Activated CD8-positive, alpha-beta T cell treated with anti-CD3 and anti-CD28 coated beads, Interleukin-2, amount 10 ng/mL, durations not matched to agents 7 days and 5 days (primary cell): Measurements from ENCODE around the gene TXNDC16. TPM values are rescaled to one million over a fixed set of nuclear protein-coding genes. Genes with fewer than 3 reads are reported as not detected.
A peak's percentile ranks its signal among the peaks of the same experiment; 100 is the strongest.

Experiments
- ATAC-seq: fragments of 150-1000 bp; cut with Tn5 transposase; one replicate; pipeline ENCODE4 v1.10.0; 2021; ENCODE audit warnings: moderate library complexity
- CTCF ChIA-PET: fragments of 350-600 bp; sonication (Branson Sonifier 250); formaldehyde crosslinking; loops from one replicate; lab custom pipeline; 2021; ENCODE audit warnings: antibody characterized with exemption; lab: Charles Lee
- POLR2A ChIA-PET: fragments of 350-600 bp; sonication (Branson Sonifier 250); formaldehyde crosslinking; loops from one replicate; lab custom pipeline; 2021; ENCODE audit warnings: antibody characterized with exemption; lab: Charles Lee
- DNase-seq: peaks from one replicate; pipeline ENCODE4 v3.0.0-alpha.2; 2020
- H3K27ac Mint-ChIP-seq: one replicate; pipeline ENCODE4 v1.8.0; 2021; ENCODE audit warnings: mild to moderate bottlenecking, mixed read lengths
- H3K27me3 Mint-ChIP-seq: one replicate; pipeline ENCODE4 v1.8.0; 2021; ENCODE audit warnings: low read depth, mixed read lengths
- H3K36me3 Mint-ChIP-seq: one replicate; pipeline ENCODE4 v1.8.0; 2021; ENCODE audit warnings: low read depth, mixed read lengths
- H3K4me1 Mint-ChIP-seq: one replicate; pipeline ENCODE4 v1.8.0; 2021; ENCODE audit warnings: low read depth, mixed read lengths
- H3K4me3 Mint-ChIP-seq: one replicate; pipeline ENCODE4 v1.8.0; 2021; ENCODE audit warnings: mild to moderate bottlenecking, mixed read lengths
- H3K9me3 Mint-ChIP-seq: one replicate; pipeline ENCODE4 v1.8.0; 2022; ENCODE audit warnings: mixed read lengths; ENCODE audit not compliant: insufficient read depth
- total RNA-seq, 2 experiments: library from RNA; stranded (reverse); gene quantifications; one replicate each; pipeline ENCODE4 v1.2.3, GENCODE V29; 2021

Gene TXNDC16
- total RNA-seq, 2 experiments from 2014 or later = 8.8 to 9.5 TPM

- CTCF ChIA-PET = no interaction called here
- Mint-ChIP-seq H3K27ac (no peak overlapping the region), H3K4me3 (no peak overlapping the region)
Measured at GRCh38 chr14:52558688-52559087, 6.4 kb upstream of the TXNDC16 start.

GRCh38 chr14:52553671-52554575, 1.6 kb upstream of the TXNDC16 start:
- Mint-ChIP-seq H3K4me3 (peak overlapping the region; percentile 91), H3K36me3 (peaks cover 5% of the 10 kb centered on the region), H3K27ac (peak overlapping the region; percentile 87), H3K4me1 (peaks cover 26% of the 10 kb centered on the region), H3K27me3 (peaks cover 26% of the 10 kb centered on the region), H3K9me3 (no peaks in the 10 kb centered on the region)
- no peak for ATAC-seq
- ChIA-PET CTCF (no interaction called here), POLR2A (interaction anchor here (0.7 to 1.1 kb wide), 3 partner anchors 152 to 707 kb away, joined by 3 read pairs; no protein-coding TSS in a partner anchor)
- DNase-seq = peak; percentile 84

More at GRCh38 chr14:52558688-52559087, 6.4 kb upstream of the TXNDC16 start:
- Mint-ChIP-seq H3K27me3 (peaks cover 39% of the 10 kb centered on the region), H3K4me1 (peaks cover 5% of the 10 kb centered on the region), H3K9me3 (no peaks in the 10 kb centered on the region), H3K36me3 (no peaks in the 10 kb centered on the region)
- DNase-seq = no peak
- ATAC-seq = no peak
- POLR2A ChIA-PET = no interaction called here

- Mint-ChIP-seq H3K9me3 (no peaks in the 10 kb centered on the region), H3K27me3 (peaks cover 23% of the 10 kb centered on the region), H3K27ac (peak overlapping the region; percentile 87), H3K36me3 (peaks cover 5% of the 10 kb centered on the region), H3K4me1 (peaks cover 26% of the 10 kb centered on the region), H3K4me3 (peak overlapping the region; percentile 91)
- ChIA-PET POLR2A (interaction anchor here (0.9 to 1.9 kb wide), 9 partner anchors 12 to 706 kb away, joined by 3 to 9 read pairs (median 3); partner anchors contain the start of genes ERO1A and PTGER2), CTCF (interaction anchor here (1.0 to 1.8 kb wide), 5 partner anchors 10 to 153 kb away, joined by 3 to 9 read pairs (median 5); no protein-coding TSS in a partner anchor)
- DNase-seq (peak; percentile 60), ATAC-seq (peak; percentile 40)
Measured at GRCh38 chr14:52553002-52553670, 831 bp upstream of the TXNDC16 start.

GRCh38 chr14:52551696-52552062, 626 bp downstream of the TXNDC16 start:
- Mint-ChIP-seq H3K4me3 (peak overlapping the region; percentile 91), H3K27me3 (peaks cover 17% of the 10 kb centered on the region), H3K4me1 (peaks cover 26% of the 10 kb centered on the region), H3K36me3 (peaks cover 11% of the 10 kb centered on the region), H3K9me3 (no peaks in the 10 kb centered on the region), H3K27ac (peak overlapping the region; percentile 92)
- ChIA-PET CTCF (interaction anchor here (0.6 to 2.2 kb wide), 10 partner anchors 8 to 755 kb away, joined by 3 to 14 read pairs (median 4); no protein-coding TSS in a partner anchor), POLR2A (interaction anchor here (0.7 to 1.9 kb wide), 7 partner anchors 10 to 600 kb away, joined by 3 to 9 read pairs (median 4); partner anchors contain the start of genes ERO1A and PTGER2)
- DNase-seq (no peak), ATAC-seq (no peak)

GRCh38 chr14:52551205-52551604, 1.1 kb downstream of the TXNDC16 start:
- H3K4me1 Mint-ChIP-seq = peaks cover 26% of the 10 kb centered on the region
- POLR2A ChIA-PET = interaction anchor here (0.7 to 1.9 kb wide), 5 partner anchors 10 to 240 kb away, joined by 3 to 9 read pairs (median 5); partner anchors contain the start of gene PTGER2
- peaks cover 13% of the 10 kb centered on the region for H3K27me3 Mint-ChIP-seq
- no peaks in the 10 kb centered on the region for H3K9me3 Mint-ChIP-seq
- ATAC-seq (no peak), DNase-seq (no peak)
- peak overlapping the region; percentile 91 for H3K4me3 Mint-ChIP-seq
- H3K36me3 Mint-ChIP-seq = peaks cover 11% of the 10 kb centered on the region
- H3K27ac Mint-ChIP-seq = peak overlapping the region; percentile 92
- CTCF ChIA-PET = interaction anchor here (0.7 to 2.2 kb wide), 7 partner anchors 8 to 106 kb away, joined by 3 to 14 read pairs (median 4); no protein-coding TSS in a partner anchor

GRCh38 chr14:52550661-52551060, 1.6 kb downstream of the TXNDC16 start:
- H3K4me1 Mint-ChIP-seq = peaks cover 26% of the 10 kb centered on the region
- ChIA-PET POLR2A (interaction anchor here (0.6 kb wide), 1 partner anchor 592 kb away, joined by 4 read pairs; no protein-coding TSS in a partner anchor), CTCF (interaction anchor here (0.7 to 2.2 kb wide), 2 partner anchors 10 to 94 kb away, joined by 3 to 14 read pairs; no protein-coding TSS in a partner anchor)
- ATAC-seq (no peak), DNase-seq (no peak)
- H3K36me3 Mint-ChIP-seq = peaks cover 13% of the 10 kb centered on the region
- no peaks in the 10 kb centered on the region for H3K9me3 Mint-ChIP-seq
- peak overlapping the region; percentile 91 for H3K4me3 Mint-ChIP-seq
- H3K27me3 Mint-ChIP-seq = peaks cover 8% of the 10 kb centered on the region
- H3K27ac Mint-ChIP-seq = peak overlapping the region; percentile 23

- Mint-ChIP-seq H3K9me3 (no peaks in the 10 kb centered on the region), H3K4me3 (no peak overlapping the region), H3K4me1 (peaks cover 20% of the 10 kb centered on the region), H3K27me3 (no peaks in the 10 kb centered on the region), H3K27ac (no peak overlapping the region), H3K36me3 (peaks cover 16% of the 10 kb centered on the region)
- ChIA-PET CTCF (interaction anchor here (2.2 kb wide), 1 partner anchor 12 kb away, joined by 6 read pairs; no protein-coding TSS in a partner anchor), POLR2A (no interaction called here)
- DNase-seq (no peak), ATAC-seq (no peak)
Measured at GRCh38 chr14:52547526-52547925, 4.8 kb downstream of the TXNDC16 start.

GRCh38 chr14:52547027-52547426, 5.3 kb downstream of the TXNDC16 start:
- ATAC-seq = no peak
- Mint-ChIP-seq H3K27me3 (no peaks in the 10 kb centered on the region), H3K36me3 (peaks cover 16% of the 10 kb centered on the region), H3K4me1 (peaks cover 20% of the 10 kb centered on the region), H3K27ac (no peak overlapping the region), H3K4me3 (no peak overlapping the region), H3K9me3 (no peaks in the 10 kb centered on the region)
- POLR2A ChIA-PET = no interaction called here
- no peak for DNase-seq
- CTCF ChIA-PET = interaction anchor here (1.0 to 2.2 kb wide), 2 partner anchors 12 to 230 kb away, joined by 3 to 6 read pairs; no protein-coding TSS in a partner anchor

GRCh38 chr14:52546318-52546670, 6.0 kb downstream of the TXNDC16 start:
- no peaks in the 10 kb centered on the region for H3K27me3 Mint-ChIP-seq
- H3K27ac Mint-ChIP-seq = no peak overlapping the region
- ChIA-PET POLR2A (no interaction called here), CTCF (interaction anchor here (1.0 to 2.2 kb wide), 2 partner anchors 11 to 231 kb away, joined by 3 to 6 read pairs; no protein-coding TSS in a partner anchor)
- H3K9me3 Mint-ChIP-seq = no peaks in the 10 kb centered on the region
- ATAC-seq (no peak), DNase-seq (no peak)
- peaks cover 16% of the 10 kb centered on the region for H3K36me3 Mint-ChIP-seq
- H3K4me1 Mint-ChIP-seq = peaks cover 15% of the 10 kb centered on the region
- H3K4me3 Mint-ChIP-seq = no peak overlapping the region

GRCh38 chr14:52545584-52546317, 6.6 kb downstream of the TXNDC16 start:
- Mint-ChIP-seq H3K36me3 (peaks cover 17% of the 10 kb centered on the region), H3K4me3 (no peak overlapping the region), H3K9me3 (no peaks in the 10 kb centered on the region), H3K27me3 (no peaks in the 10 kb centered on the region), H3K4me1 (peaks cover 10% of the 10 kb centered on the region), H3K27ac (no peak overlapping the region)
- no peak for ATAC-seq
- no peak for DNase-seq
- ChIA-PET CTCF (interaction anchor here (2.2 kb wide), 1 partner anchor 10 kb away, joined by 6 read pairs; no protein-coding TSS in a partner anchor), POLR2A (no interaction called here)
